Measurements from ENCODE around the gene RLN1.

DNA sequence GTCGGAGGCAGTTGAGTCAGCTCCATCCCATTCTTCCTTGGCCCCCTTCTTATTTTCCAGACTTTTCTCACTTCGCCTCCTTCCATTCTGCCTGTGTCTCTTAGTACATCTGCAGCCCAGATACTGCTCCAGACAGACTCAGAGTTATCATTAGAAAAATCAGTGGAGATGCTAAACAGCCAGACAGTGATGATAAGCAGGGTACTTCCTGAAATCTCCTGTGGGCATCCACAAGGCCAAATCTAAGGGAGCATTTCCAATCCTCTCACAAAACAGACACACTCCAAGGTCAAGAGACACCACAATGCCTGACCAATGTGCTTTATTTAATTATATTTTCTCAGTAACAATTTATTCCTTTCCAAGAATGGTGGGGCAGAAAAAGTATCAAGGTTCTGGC is 14.5 kb upstream of the RLN1 start:
- TF ChIP-seq POLR2A (IDR thresholded peaks at IDR 0.05) = no peak
- TF ChIP-seq, protein P1, sequence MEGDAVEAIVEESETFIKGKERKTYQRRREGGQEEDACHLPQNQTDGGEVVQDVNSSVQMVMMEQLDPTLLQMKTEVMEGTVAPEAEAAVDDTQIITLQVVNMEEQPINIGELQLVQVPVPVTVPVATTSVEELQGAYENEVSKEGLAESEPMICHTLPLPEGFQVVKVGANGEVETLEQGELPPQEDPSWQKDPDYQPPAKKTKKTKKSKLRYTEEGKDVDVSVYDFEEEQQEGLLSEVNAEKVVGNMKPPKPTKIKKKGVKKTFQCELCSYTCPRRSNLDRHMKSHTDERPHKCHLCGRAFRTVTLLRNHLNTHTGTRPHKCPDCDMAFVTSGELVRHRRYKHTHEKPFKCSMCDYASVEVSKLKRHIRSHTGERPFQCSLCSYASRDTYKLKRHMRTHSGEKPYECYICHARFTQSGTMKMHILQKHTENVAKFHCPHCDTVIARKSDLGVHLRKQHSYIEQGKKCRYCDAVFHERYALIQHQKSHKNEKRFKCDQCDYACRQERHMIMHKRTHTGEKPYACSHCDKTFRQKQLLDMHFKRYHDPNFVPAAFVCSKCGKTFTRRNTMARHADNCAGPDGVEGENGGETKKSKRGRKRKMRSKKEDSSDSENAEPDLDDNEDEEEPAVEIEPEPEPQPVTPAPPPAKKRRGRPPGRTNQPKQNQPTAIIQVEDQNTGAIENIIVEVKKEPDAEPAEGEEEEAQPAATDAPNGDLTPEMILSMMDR (IDR thresholded peaks at IDR 0.05 in 8 of 11, conservative IDR thresholded peaks at IDR 0.05 in 3 of 11) = no peak

Data from spleen (tissue), 7 donors.